HG02678 (cell line): ENCODE measurements around the gene CRIP2.

Source experiments
- ATAC-seq: cut with Tn5 transposase; IDR thresholded peaks from one replicate; pipeline ENCODE4 v1.9.1; 2021; ENCODE audit warnings: mild to moderate bottlenecking, moderate library complexity; ENCODE audit not compliant: unreplicated experiment

CRIP2 gene

DNA sequence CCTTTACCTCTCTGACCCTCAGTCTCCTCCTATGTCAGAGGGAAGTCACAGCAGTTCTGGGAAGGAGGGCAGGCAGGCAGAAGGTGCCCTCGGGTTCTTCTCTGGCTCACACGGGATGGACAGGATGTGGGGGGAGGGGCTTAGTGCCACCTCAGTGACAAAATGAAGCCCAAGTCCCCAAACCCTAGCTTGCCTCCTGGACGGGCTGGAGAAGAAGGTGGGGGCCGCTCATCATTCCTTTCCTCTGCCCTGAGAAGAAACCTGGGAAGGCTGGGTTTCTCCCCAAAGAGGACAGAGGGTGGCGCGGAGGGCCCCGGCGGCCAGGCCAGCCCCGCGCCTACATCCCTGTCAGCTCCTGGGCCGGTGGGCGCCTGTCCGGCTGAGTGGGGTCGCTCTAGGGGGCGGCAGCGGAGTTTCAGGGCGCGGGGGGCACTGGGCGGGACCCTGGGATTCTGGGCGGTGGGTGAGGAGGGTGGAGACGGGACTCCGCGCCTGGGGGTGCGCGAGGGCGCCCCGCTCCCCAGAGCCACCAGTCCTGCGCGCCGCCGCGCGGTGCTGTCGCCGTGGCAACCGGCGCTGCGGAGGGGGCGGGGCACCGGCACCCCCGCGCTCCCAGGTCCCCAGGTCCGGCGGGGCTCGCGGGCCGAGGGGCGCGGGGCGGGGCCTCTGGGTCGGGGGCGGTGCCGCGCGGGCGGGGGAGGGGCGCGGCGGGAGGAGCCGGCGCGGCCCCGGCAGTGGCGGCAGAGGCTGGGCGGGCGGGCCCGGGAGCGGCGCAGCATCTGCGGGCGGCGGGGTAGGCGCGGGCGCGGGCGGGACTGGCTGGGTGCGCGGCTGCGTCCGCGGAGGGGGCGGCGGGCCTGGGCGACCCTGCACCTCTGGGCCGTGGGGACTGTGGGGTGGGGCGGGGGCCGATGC lies 51.5 kb downstream of the CRIP2 start, which contains the start of gene TMEM121:
TMEM121 (plus strand) TSS at position 723 of the 915 bp plus-strand sequence. CDS start 2,252 bp downstream, outside the sequence.
- ATAC-seq: no peak

DNA sequence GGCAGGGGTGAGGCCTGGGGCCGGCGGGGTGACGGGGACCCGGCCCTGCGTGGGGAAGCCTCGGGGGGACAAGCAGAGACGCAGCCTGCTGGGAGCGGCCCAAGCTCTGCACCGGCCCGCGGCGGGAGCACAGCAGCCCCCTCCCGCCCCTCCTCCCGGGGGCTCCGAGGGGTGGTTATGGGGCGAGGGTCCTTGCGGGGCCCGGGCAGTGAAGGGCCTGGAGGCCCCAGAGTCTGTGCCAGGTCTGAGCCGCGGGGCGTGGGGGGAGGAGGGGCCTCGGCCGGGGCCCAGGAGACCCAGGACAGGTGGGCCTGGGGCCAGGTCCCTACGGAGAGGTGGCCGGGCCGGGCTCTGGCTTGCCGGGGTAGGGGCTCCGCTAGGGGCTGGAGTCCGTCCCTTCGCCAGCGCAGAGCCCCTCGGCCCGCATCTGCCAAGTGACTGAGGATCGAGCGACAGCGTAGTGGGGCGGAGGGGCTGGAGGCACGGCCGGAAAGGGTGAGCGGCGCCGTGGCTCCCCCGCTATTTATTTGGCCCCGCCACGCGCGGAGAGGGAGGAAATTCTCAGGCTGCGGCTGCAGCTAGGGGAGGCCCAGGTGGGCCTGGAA lies 52.3 kb downstream of the CRIP2 start:
- ATAC-seq: no peak

DNA sequence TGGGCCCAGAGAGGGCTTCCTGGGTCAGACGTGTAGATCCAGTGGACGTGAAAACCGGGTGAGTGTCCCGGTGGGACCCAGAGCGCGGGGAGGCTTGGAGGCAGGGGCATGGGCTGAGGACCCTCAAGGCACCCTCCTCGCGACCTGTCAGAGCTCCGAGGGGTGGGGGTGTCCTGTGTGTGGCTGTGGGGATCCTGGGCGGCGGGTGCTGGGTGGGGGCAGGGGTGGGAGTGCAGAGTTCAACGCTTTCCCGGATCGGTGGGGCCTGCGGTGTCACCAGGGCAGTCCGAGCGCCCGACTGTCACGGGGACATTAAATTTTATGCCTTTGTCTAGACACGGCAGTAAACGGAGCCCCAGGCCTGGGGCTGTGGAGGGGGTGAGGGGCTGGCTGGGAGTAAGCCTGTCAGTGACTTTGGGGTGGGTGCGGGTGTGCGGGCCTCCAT lies 52.8 kb downstream of the CRIP2 start:
- no peak for ATAC-seq

DNA sequence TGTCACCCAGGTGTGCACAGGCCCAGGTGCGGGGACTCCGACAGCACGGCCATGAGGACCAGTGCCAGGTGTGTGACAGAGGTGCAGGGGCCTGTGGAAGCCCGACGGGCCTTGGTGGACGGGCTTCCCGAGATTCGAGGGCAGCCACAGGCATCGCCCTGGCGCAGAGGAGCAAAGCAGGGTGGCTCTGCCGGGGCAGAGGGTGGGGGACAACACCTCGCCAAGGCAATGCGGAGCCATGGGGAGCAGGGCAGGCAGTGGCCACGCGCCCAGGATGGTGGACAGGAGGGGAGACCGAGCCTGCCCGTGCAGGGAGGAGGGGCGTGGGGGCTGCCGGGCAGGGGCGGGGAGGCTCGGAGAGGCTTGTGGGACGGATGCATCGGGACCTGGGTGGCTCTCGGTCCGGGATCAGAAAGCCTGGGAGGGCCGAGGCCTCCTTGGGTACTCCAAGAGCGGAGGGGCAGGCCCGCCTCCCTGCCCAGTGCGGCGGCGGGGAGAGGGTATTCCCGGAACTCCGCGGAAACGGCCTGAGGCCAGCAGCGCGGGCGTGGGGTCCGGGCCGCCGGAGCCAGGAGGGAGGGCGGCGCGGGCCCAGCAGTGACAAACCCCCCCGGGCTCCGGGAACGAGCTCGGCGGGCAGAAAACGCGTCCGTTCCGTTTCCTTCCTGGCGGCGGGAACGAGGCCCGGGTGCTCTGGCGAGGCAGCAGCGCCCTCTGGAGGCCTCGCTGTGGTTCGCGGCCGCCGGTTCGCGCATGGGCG lies 53.4 kb downstream of the CRIP2 start:
- ATAC-seq: no peak

DNA sequence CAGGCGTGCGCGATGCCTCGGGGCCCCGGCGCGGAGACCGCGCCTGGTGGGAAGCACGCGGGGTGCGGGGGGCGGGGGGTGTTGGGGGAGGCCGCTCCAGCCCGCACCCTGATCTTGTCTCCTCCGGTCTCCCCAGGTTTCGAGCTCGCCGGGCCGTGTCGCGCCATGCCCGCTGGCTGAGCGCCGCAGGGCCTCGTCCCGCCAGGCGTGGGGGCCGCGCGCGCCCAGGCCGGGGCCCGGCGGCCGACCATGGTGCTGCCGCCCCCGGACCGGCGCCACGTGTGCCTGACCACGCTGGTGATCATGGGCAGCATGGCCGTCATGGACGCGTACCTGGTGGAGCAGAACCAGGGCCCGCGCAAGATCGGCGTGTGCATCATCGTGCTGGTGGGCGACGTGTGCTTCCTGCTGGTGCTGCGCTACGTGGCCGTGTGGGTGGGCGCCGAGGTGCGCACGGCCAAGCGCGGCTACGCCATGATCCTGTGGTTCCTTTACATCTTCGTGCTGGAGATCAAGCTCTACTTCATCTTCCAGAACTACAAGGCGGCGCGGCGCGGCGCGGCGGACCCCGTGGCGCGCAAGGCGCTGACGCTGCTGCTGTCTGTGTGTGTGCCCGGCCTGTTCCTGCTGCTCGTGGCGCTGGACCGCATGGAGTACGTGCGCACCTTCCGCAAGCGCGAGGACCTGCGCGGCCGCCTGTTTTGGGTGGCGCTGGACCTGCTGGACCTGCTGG lies 54.1 kb downstream of the CRIP2 start:
- no peak for ATAC-seq

DNA sequence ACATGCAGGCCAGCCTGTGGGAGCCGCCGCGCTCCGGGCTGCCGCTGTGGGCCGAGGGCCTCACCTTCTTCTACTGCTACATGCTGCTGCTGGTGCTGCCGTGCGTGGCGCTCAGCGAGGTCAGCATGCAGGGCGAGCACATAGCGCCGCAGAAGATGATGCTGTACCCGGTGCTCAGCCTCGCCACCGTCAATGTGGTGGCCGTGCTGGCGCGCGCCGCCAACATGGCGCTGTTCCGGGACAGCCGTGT lies 54.6 kb downstream of the CRIP2 start:
- no peak for ATAC-seq
